ENCODE data around the gene YTHDF1. TPM values are rescaled to one million over a fixed set of nuclear protein-coding genes. Genes with fewer than 3 reads are reported as not detected.

YTHDF1 gene
- total RNA-seq, 6 donors from 2014 or later, result 29.3 to 42.1 (median 31.6) TPM

- 74 to 84% methylated on average over 4 to 6 of the region's 6 CpGs for WGBS, 2 donors
- H3K27ac ChIP-seq, result no peak overlapping the region
- no peak for ATAC-seq (ENCODE audit: low FRiP score in 2 of 2)
- H3K4me3 ChIP-seq, result no peak overlapping the region
- TF ChIP-seq EP300 (IDR thresholded peaks at IDR 0.05), result no peak
- TF ChIP-seq CTCF (IDR thresholded peaks at IDR 0.05), result no peak
- TF ChIP-seq POLR2AphosphoS5 (IDR thresholded peaks at IDR 0.05), result no peak
- TF ChIP-seq POLR2A (IDR thresholded peaks at IDR 0.05), result no peak
- H3K9me3 ChIP-seq, result no peaks in the 10 kb centered on the region
- peaks cover 10 to 98% (median 79%) of the 10 kb centered on the region in 4 donors for H3K36me3 ChIP-seq
- DNase-seq, result no peak
- H3K4me1 ChIP-seq, result peaks cover 10 to 28% (median 22%) of the 10 kb centered on the region in 4 donors
- H3K27me3 ChIP-seq, result no peaks in the 10 kb centered on the region
Observed at GRCh38 chr20:63208346-63208909, 7.5 kb downstream of the YTHDF1 start.

GRCh38 chr20:63206878-63207277, 9.1 kb downstream of the YTHDF1 start:
- 88 to 94% methylated on average over 9 to 11 of the region's 11 CpGs for WGBS, 2 donors

GRCh38 chr20:63205896-63206295, 10.0 kb downstream of the YTHDF1 start:
- no peak overlapping the region for H3K27ac ChIP-seq
- no peak for TF ChIP-seq EP300 (IDR thresholded peaks at IDR 0.05)
- TF ChIP-seq POLR2AphosphoS5 (IDR thresholded peaks at IDR 0.05), result no peak
- no peak for TF ChIP-seq POLR2A (IDR thresholded peaks at IDR 0.05)
- TF ChIP-seq CTCF (IDR thresholded peaks at IDR 0.05), result no peak
- peaks cover 0 to 11% (median 8%) of the 10 kb centered on the region in 4 donors for H3K4me1 ChIP-seq
- H3K4me3 ChIP-seq, result no peak overlapping the region
- DNase-seq, result peak in 1 of 2 donors; percentile 36
- H3K36me3 ChIP-seq, result peaks cover 22 to 98% (median 85%) of the 10 kb centered on the region in 4 donors
- no peak for ATAC-seq (ENCODE audit: low FRiP score in 2 of 2)
- WGBS, 2 donors, result 85 to 91% methylated on average over 7 to 10 of the region's 10 CpGs
- H3K27me3 ChIP-seq, result no peaks in the 10 kb centered on the region
- no peaks in the 10 kb centered on the region for H3K9me3 ChIP-seq

More at GRCh38 chr20:63206878-63207277, 9.1 kb downstream of the YTHDF1 start:
- TF ChIP-seq EP300 (IDR thresholded peaks at IDR 0.05) (no peak), CTCF (IDR thresholded peaks at IDR 0.05) (no peak), POLR2AphosphoS5 (IDR thresholded peaks at IDR 0.05) (no peak)
- peaks cover 0 to 14% (median 7%) of the 10 kb centered on the region in 4 donors for H3K4me1 ChIP-seq
- H3K9me3 ChIP-seq, result no peaks in the 10 kb centered on the region
- no peak overlapping the region for H3K27ac ChIP-seq
- DNase-seq (no peak), ATAC-seq (ENCODE audit: low FRiP score in 2 of 2) (no peak)
- no peak overlapping the region for H3K4me3 ChIP-seq
- peaks cover 26 to 98% (median 80%) of the 10 kb centered on the region in 4 donors for H3K36me3 ChIP-seq
- H3K27me3 ChIP-seq, result no peaks in the 10 kb centered on the region

- H3K27ac ChIP-seq, result no peak overlapping the region
- no peaks in the 10 kb centered on the region for H3K9me3 ChIP-seq
- peaks cover 22 to 85% (median 76%) of the 10 kb centered on the region in 4 donors for H3K36me3 ChIP-seq
- TF ChIP-seq POLR2A (IDR thresholded peaks at IDR 0.05) (no peak), POLR2AphosphoS5 (IDR thresholded peaks at IDR 0.05) (no peak), EP300 (IDR thresholded peaks at IDR 0.05) (no peak), CTCF (IDR thresholded peaks at IDR 0.05) (no peak)
- H3K4me1 ChIP-seq, result peaks cover 0 to 7% (median 3%) of the 10 kb centered on the region in 4 donors
- no peak for ATAC-seq (ENCODE audit: low FRiP score in 2 of 2)
- H3K4me3 ChIP-seq, result no peak overlapping the region
- no peaks in the 10 kb centered on the region for H3K27me3 ChIP-seq
- DNase-seq, result no peak
- WGBS, 2 donors, result 94 to 100% methylated on average over 2 to 5 of the region's 5 CpGs
Observed at GRCh38 chr20:63204362-63204761, 11.6 kb downstream of the YTHDF1 start.

All from upper lobe of left lung (tissue), 6 donors.